ENCODE data around the gene TNFRSF19. TPM values are rescaled to one million over a fixed set of nuclear protein-coding genes. Genes with fewer than 3 reads are reported as not detected.

TNFRSF19 gene
- total and polyA plus RNA-seq, 10 donors: 1.0 to 12.2 (median 3.8) TPM

- TF ChIP-seq POLR2A (IDR thresholded peaks at IDR 0.05): no peak
- TF ChIP-seq, protein P1, sequence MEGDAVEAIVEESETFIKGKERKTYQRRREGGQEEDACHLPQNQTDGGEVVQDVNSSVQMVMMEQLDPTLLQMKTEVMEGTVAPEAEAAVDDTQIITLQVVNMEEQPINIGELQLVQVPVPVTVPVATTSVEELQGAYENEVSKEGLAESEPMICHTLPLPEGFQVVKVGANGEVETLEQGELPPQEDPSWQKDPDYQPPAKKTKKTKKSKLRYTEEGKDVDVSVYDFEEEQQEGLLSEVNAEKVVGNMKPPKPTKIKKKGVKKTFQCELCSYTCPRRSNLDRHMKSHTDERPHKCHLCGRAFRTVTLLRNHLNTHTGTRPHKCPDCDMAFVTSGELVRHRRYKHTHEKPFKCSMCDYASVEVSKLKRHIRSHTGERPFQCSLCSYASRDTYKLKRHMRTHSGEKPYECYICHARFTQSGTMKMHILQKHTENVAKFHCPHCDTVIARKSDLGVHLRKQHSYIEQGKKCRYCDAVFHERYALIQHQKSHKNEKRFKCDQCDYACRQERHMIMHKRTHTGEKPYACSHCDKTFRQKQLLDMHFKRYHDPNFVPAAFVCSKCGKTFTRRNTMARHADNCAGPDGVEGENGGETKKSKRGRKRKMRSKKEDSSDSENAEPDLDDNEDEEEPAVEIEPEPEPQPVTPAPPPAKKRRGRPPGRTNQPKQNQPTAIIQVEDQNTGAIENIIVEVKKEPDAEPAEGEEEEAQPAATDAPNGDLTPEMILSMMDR (IDR thresholded peaks at IDR 0.05 in 8 of 11, conservative IDR thresholded peaks at IDR 0.05 in 3 of 11): no peak
- no peak for TF ChIP-seq POLR2AphosphoS5 (IDR thresholded peaks at IDR 0.05)
- Histone ChIP-seq H3K27me3 (replicated peaks in 1 of 7) (peaks cover 0 to 6% (median 0%) of the 10 kb centered on the region in 7 donors), H3K4me1 (peaks cover 0 to 4% (median 0%) of the 10 kb centered on the region in 6 donors), H3K27ac (no peak overlapping the region), H3K4me3 (no peak overlapping the region), H3K36me3 (no peaks in the 10 kb centered on the region), H3K9me3 (no peaks in the 10 kb centered on the region)
- no peak for DNase-seq
- 97 to 98% (median 98%) methylated on average over 5 of the region's 5 CpGs for WGBS, 5 donors
- intact Hi-C loops (cut with DNase I; ENCODE audit: low total_unique reads): no loop called here
Observed at GRCh38 chr13:23645851-23646250, 75.6 kb downstream of the TNFRSF19 start.

GRCh38 chr13:23651439-23651838, 81.2 kb downstream of the TNFRSF19 start:
- Histone ChIP-seq H3K4me3 (no peak overlapping the region), H3K27ac (no peak overlapping the region), H3K9me3 (no peaks in the 10 kb centered on the region), H3K27me3 (replicated peaks in 1 of 7) (peaks cover 0 to 8% (median 0%) of the 10 kb centered on the region in 7 donors), H3K36me3 (no peaks in the 10 kb centered on the region), H3K4me1 (peaks cover 0 to 22% (median 2%) of the 10 kb centered on the region in 6 donors)
- WGBS, 5 donors: 83 to 92% (median 90%) methylated on average over 1 of the region's 1 CpG
- DNase-seq: no peak
- TF ChIP-seq POLR2AphosphoS5 (IDR thresholded peaks at IDR 0.05): no peak
- TF ChIP-seq, protein P1 (IDR thresholded peaks at IDR 0.05 in 8 of 11, conservative IDR thresholded peaks at IDR 0.05 in 3 of 11): no peak
- TF ChIP-seq POLR2A (IDR thresholded peaks at IDR 0.05): no peak
- intact Hi-C loops (cut with DNase I; ENCODE audit: low total_unique reads): no loop called here

DNA sequence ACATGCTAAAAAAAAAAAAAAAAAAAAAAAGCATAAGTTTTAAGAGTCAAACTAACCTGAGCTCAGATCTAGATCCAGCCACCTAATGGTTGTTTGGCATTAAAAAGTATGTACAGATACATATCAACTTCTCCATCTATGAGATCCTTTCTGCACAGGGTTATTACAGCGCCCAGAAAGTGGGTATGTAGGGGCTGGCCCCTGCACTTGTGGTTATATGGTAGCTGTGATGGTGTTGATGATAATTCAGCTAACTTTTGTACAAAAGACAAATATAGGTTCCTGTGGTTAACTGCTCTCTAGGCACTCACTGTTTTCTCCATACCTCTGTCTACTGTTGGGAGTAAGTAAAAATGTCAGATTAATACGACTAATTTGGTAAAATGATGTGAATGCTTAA, 81.7 kb downstream of the TNFRSF19 start:
- DNase-seq: no peak
- WGBS, 5 donors: 67 to 83% (median 74%) methylated on average over 2 of the region's 2 CpGs
- TF ChIP-seq, protein P1 (IDR thresholded peaks at IDR 0.05 in 8 of 11, conservative IDR thresholded peaks at IDR 0.05 in 3 of 11): no peak
- TF ChIP-seq POLR2AphosphoS5 (IDR thresholded peaks at IDR 0.05) (no peak), POLR2A (IDR thresholded peaks at IDR 0.05) (no peak)
- H3K36me3 ChIP-seq: no peaks in the 10 kb centered on the region
- H3K27ac ChIP-seq: no peak overlapping the region
- peaks cover 0 to 8% (median 0%) of the 10 kb centered on the region in 7 donors for H3K27me3 ChIP-seq (replicated peaks in 1 of 7)
- intact Hi-C loops (cut with DNase I; ENCODE audit: low total_unique reads): no loop called here
- H3K4me1 ChIP-seq: peaks cover 0 to 24% (median 2%) of the 10 kb centered on the region in 6 donors
- no peak overlapping the region for H3K4me3 ChIP-seq
- H3K9me3 ChIP-seq: no peaks in the 10 kb centered on the region

- H3K36me3 ChIP-seq: no peaks in the 10 kb centered on the region
- no peak for DNase-seq
- no peaks in the 10 kb centered on the region for H3K9me3 ChIP-seq
- no peak for TF ChIP-seq POLR2A (IDR thresholded peaks at IDR 0.05)
- no peak for TF ChIP-seq POLR2AphosphoS5 (IDR thresholded peaks at IDR 0.05)
- TF ChIP-seq, protein P1 (IDR thresholded peaks at IDR 0.05 in 8 of 11, conservative IDR thresholded peaks at IDR 0.05 in 3 of 11): no peak
- H3K27ac ChIP-seq: peak overlapping the region in 6 of 8 donors; percentile 11 to 48 (median 27)
- H3K4me3 ChIP-seq: no peak overlapping the region
- H3K27me3 ChIP-seq (replicated peaks in 1 of 7): peaks cover 0 to 8% (median 0%) of the 10 kb centered on the region in 7 donors
- H3K4me1 ChIP-seq: peaks cover 0 to 28% (median 2%) of the 10 kb centered on the region in 6 donors
- intact Hi-C loops (cut with DNase I; ENCODE audit: low total_unique reads): no loop called here
- 82 to 84% (median 83%) methylated on average over 10 of the region's 10 CpGs for WGBS, 5 donors
Observed at GRCh38 chr13:23652909-23653726, 82.9 kb downstream of the TNFRSF19 start.

All from spleen (tissue), 11 donors.